Measurements from ENCODE around the gene NOTCH1.
A peak's percentile ranks its signal among the peaks of the same experiment; 100 is the strongest.

Gene NOTCH1

GRCh38 chr9:136545692-136545964 lies 220 bp downstream of the NOTCH1 start:
- no peak for DNase-seq (ENCODE audit: low read depth in 1 of 2, low spot score in 1 of 2)

- DNase-seq (ENCODE audit: low read depth in 1 of 2, low spot score in 1 of 2): peak; percentile 26 to 55
Measured at GRCh38 chr9:136544964-136545691, 720 bp downstream of the NOTCH1 start.

GRCh38 chr9:136544548-136544963 lies 1.3 kb downstream of the NOTCH1 start:
- peak; percentile 25 to 35 for DNase-seq (ENCODE audit: low read depth in 1 of 2, low spot score in 1 of 2)

- DNase-seq (ENCODE audit: low read depth in 1 of 2, low spot score in 1 of 2): no peak
Measured at GRCh38 chr9:136543830-136544547, 1.9 kb downstream of the NOTCH1 start.

- no peak for DNase-seq (ENCODE audit: low read depth in 1 of 2, low spot score in 1 of 2)
Measured at GRCh38 chr9:136543280-136543679, 2.6 kb downstream of the NOTCH1 start.

GRCh38 chr9:136542241-136543040 lies 3.4 kb downstream of the NOTCH1 start:
- DNase-seq (ENCODE audit: low read depth in 1 of 2, low spot score in 1 of 2): no peak

GRCh38 chr9:136541709-136542108 lies 4.1 kb downstream of the NOTCH1 start:
- DNase-seq (ENCODE audit: low read depth in 1 of 2, low spot score in 1 of 2): no peak

GRCh38 chr9:136541179-136541578 lies 4.7 kb downstream of the NOTCH1 start:
- no peak for DNase-seq (ENCODE audit: low read depth in 1 of 2, low spot score in 1 of 2)

GRCh38 chr9:136539427-136540421 lies 6.1 kb downstream of the NOTCH1 start:
- DNase-seq (ENCODE audit: low read depth in 1 of 2, low spot score in 1 of 2): peak; percentile 76 to 86

GRCh38 chr9:136538599-136539426 lies 7.0 kb downstream of the NOTCH1 start:
- peak; percentile 18 to 51 for DNase-seq (ENCODE audit: low read depth in 1 of 2, low spot score in 1 of 2)

GRCh38 chr9:136537896-136538598 lies 7.8 kb downstream of the NOTCH1 start:
- no peak for DNase-seq (ENCODE audit: low read depth in 1 of 2, low spot score in 1 of 2)

- DNase-seq (ENCODE audit: low read depth in 1 of 2, low spot score in 1 of 2): no peak
Measured at GRCh38 chr9:136537411-136537810, 8.4 kb downstream of the NOTCH1 start.

GRCh38 chr9:136536721-136537241 lies 9.1 kb downstream of the NOTCH1 start:
- no peak for DNase-seq (ENCODE audit: low read depth in 1 of 2, low spot score in 1 of 2)

- no peak for DNase-seq (ENCODE audit: low read depth in 1 of 2, low spot score in 1 of 2)
Measured at GRCh38 chr9:136536051-136536720, 9.7 kb downstream of the NOTCH1 start.

- no peak for DNase-seq (ENCODE audit: low read depth in 1 of 2, low spot score in 1 of 2)
Measured at GRCh38 chr9:136535070-136535469, 10.8 kb downstream of the NOTCH1 start.

- no peak for DNase-seq (ENCODE audit: low read depth in 1 of 2, low spot score in 1 of 2)
Measured at GRCh38 chr9:136534366-136534765, 11.5 kb downstream of the NOTCH1 start.

- DNase-seq (ENCODE audit: low read depth in 1 of 2, low spot score in 1 of 2): peak; percentile 49 to 65
Measured at GRCh38 chr9:136533775-136534157, 12.1 kb downstream of the NOTCH1 start.
